Stimulated activated CD8-positive, alpha-beta memory T cell treated with anti-CD3 and anti-CD28 coated beads, Interleukin-12 subunit alpha, Interleukin-12 subunit beta, amount 100 ng/mL, for 4 hours (primary cell): Measurements from ENCODE around the gene TRIM65.
"Not testable (repeated sequence)": the region's sequence is repeated elsewhere in the genome, so short reads cannot be mapped to it uniquely, and the experiment has no call there.

ENCODE experiments used
- DNase-seq: peaks from one replicate; pipeline ENCODE4 v3.0.0-alpha.2; 2020; ENCODE audit warnings: low read depth

TRIM65 gene

DNA sequence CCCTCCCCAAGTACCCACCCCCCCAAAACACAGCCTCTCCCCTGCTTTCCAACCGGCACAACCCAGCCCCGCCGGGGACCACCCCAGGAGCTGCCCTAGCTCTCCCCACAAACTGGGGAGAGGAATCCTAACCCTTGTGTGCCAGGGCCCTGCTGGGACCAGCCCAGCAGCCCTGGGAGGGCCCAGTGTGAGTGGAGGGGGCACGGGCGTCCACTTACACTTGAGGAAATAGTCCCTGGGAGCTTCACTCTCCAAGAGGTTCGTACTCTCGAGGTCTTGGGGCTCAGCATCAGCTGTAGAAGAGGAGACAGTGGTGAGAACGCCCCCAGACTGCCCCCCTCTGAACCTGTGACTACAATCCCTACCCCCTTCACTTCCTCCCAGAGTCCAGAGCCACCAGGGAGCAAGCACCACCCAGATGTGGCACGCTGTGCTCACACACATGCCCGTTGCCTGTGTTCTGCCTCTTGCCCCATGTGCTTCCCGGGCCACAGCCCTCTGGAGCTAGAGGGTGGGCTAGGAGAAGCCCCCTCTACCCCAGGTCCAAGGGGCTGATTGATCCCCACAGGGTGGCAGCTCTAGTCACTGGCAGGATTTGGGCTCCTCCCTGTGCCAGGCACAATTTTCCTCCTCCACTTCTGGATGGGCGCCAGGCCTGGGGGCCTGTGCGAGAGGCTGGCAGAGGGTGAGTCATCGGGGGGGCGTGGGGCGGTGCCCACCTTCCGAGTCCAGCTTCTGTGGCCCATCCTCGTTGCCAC lies 21.4 kb downstream of the TRIM65 start:
- no peak for DNase-seq

DNA sequence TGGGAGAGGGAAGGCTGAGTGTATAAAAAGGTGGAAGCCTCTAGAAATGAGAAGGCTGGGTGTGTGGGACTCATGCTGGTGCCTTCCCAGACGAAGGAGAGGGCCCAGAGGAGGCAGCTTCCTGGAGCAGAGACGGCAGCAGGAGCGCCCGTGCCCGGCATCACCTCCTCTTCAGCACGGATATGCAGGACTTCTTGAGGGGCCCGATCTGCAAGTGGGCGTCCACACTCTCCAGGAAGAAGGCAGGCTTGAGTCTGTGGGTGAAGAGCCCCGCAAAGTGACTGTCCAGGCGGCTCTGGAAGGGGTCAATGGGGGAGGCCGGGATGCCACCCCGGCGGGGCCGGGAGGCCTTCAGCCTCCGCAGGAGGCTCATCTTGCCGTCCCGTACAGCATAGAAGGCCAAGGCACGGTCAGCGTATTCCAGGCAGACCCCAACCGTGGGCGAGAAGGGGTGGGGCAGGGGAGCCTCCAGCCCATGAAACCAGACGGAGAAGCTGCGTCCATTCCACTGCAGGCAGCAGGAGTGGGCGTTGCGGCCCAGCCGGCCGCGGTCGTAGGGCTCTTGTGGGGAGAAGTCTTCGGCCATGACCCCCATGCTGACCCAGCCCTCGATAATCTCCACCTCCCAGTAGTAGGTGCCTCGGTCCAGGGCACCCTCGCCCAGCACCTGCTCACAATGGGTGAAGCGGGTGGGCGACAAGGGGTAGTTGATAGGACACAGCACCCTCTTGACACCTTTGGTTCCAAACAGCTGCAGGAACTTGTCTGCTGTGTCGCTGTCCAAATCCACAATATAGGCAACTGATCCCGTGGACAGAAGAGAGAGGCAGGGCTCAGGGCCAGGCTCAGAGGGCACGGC lies 22.2 kb downstream of the TRIM65 start:
- DNase-seq: no peak

DNA sequence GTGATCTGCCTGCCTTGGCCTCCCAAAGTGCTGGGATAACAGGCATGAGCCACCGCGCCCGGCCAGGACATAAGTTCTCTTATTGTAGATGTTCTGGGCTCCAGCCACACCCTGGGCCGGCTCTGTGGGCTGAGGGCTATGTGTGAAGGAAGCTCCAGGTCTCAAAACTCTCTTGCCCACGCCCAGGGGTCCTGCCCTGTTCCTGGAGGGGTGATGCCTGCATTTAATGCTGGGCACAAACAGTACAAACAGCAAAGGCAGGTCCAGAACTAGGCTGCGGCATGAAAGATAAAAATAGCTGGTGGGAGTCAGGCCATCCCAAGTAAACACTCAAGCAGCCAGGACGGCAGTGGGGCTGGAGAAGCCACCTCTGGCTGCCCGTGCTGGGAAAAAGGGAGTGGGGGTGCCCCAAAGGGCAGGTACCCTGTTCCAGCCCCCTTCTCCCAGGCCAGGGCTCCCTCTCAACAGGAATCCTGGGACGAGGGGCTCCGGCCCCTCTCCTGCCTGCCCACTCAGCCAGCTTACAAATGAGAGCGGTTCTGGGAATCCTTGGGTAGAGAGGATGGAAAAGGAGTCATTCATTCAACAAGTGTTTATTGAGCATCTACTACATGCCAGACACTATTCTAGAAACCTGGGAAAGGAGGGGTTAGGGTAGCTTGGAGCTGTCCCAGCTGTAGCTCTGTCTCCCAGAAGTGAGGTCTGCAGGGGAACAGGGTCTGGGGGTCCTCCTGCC lies 23.0 kb downstream of the TRIM65 start:
- DNase-seq: no peak

DNA sequence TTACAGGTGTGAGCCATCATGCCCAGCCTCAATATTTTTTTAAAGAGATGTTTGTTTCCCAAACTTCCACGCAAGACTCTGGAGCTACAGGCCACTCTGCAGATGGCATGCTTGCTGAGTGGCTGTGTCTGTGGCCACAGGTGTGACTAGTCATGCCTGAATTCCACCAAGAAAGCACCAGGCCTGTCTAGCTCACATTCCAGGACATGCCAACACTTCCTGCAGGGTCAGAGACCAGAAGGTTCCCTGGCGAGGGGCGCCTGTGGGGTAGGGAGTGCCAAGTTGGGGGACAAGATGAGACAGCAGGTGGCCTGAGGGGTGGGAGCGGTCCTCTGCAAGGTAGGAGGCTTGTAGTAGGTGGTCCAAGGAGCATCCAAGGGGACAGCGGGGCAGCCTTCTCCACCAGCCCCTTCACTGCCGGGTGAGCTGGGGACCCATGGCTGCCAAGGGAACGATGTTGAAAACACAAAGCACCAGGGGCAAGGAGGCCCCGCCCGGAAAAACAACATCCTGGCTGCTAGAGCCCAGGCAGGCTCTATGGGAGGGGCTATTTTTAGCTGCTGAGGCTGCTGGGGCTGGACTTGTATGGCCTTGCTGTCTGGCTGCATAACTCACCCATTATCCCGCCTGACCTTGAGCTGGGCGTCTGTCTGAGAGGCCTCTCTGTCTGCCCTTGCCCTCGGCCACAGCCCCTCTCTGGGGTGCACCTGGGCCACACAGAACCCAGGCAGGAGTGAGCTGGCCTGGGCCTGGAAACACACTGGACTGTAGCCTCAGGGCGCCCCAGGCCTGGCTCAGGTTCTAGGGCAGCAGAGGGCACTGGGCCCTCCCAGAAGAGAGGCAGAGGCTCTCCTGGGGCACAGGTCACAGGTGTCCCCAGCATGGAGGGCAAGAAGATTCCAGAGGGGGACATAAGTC lies 24.1 kb downstream of the TRIM65 start:
- no peak for DNase-seq

DNA sequence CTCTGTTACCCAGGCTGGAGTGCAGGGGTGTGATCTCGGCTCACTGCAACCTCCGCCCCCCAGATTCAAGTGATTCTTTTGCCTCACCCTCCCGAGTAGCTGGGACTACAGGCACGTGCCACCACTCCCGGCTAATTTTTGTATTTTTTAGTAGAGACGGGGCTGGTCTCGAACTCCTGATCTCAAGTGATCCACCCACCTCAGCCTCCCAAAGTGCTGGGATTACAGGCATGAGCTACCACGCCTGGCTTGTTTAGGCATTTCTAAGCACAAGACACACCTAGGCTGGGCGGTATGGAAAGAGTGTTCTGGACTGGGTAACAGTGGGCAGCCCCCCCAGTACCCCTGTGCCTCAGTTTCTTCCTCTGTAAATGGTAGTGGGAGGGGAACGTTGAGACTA lies 26.5 kb downstream of the TRIM65 start:
- not testable (repeated sequence) for DNase-seq

DNA sequence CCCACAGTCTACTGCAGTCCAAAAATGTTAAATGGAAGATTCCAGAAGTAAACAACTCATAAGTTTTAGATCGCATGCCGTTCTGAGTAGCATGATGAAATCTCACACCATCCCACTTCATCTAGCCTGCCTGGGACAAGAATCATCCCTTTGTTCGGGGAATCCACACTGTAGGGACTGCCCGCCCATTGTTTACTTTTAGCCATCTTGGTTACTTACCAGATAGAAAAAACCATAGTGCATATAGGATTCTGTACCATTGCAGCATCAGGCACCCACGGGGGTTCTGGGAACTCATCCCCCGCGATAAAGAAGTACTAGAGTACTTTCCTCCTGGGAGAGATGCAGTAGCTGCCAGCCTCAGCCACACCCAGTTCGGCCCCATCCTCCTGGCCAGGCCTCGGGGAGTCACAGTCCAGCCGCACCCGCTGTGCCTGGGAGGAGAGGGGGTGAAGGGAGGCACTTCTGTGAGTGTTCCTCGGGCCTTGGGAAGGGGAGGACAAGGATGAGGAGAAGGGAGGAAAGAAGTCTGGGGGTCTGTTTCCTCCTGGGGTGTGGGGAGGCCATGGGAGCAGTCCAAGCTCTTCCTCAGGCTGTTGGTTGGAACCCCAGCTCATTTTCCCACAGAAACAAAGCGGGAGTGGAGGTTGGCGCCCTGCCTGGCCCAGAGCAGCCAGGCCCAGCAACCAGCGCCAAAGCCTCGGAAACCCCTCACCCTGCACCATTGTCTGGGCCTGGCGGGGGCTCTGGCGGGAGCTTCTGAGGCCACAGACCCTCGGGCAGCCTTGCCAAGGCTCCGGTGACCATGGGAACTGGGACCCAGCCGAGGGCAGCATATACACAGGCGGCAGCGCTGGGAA lies 27.2 kb downstream of the TRIM65 start:
- DNase-seq: no peak

DNA sequence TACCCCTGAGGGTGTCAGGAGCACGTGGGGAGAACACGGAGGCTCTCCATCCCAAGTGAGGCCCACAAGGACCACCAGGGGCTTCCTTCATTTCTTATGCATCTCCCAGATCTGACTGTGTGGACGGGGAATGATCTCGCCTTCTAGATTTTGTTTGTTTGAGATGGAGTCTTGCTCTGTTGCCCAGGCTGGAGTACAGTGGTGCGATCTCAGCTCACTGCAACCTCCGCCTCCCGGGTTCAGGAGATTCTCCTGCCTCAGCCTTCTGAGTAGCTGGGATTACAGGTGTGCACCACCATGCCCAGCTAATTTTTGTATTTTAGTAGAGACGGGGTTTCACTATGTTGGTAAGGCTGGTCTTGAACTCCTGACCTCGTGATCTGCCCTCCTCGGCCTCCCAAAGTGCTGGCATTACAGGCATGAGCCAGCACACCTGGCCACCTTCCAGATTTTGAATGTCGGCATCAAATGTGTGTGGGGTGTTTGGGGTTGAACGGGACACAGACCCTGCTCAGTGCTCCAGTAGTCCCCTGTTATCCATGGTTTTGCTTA lies 27.9 kb downstream of the TRIM65 start:
- DNase-seq: not testable (repeated sequence)

DNA sequence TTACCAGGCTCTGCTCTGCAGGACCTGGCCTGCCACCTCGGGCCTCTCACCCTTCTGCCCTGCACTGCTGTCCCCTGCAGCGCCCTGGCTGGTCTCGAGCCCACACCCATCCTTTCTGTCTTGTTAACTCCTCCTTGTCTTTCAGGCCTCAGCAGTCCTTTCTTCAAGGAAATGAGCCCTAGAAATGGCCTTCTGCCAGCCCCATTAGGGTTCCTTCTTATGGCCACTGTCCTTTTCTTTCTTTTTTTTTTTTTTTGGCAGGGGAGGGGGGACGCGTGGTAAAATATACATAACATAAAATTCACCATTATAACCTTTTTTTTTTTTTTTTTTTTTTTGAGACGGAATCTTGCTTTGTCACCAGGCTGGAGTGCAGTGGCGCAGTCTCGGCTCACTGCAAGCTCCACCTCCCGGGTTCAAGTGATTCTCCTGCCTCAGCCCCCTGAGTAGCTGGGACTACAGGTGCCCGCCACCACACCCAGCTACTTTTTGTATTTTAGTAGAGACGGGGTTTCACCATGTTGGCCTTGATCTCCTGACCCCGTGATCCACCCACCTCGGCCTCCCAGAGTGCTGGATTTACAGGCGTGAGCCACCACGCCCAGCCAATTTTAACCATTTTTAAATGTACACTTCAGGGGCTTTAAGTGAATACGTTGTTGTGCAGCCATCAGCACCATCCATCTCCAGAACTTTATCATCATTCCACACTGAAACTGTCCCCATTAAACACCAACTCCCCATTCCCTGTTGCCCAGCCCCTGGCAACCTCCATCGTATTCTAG lies 31.2 kb downstream of the TRIM65 start:
- not testable (repeated sequence) for DNase-seq

DNA sequence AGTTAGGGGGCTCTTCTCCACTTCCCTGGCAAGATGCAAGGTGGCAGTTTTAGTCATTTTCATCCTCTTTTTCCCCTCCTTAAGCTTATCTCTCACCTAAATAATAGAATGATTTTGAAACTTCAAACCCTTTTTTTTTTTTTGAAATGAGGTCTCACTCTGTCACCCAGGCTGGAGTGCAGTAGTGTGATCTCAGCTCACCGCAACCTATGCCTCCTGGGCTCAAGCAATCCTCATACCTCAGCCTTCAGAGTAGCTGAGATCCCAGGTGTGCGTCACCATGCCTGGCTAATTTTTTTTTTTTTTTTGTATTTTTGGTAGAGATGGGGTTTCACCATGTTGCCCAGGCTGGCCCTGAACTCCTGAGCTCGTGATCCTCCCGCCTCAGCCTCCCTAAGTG lies 31.9 kb downstream of the TRIM65 start:
- not testable (repeated sequence) for DNase-seq

DNA sequence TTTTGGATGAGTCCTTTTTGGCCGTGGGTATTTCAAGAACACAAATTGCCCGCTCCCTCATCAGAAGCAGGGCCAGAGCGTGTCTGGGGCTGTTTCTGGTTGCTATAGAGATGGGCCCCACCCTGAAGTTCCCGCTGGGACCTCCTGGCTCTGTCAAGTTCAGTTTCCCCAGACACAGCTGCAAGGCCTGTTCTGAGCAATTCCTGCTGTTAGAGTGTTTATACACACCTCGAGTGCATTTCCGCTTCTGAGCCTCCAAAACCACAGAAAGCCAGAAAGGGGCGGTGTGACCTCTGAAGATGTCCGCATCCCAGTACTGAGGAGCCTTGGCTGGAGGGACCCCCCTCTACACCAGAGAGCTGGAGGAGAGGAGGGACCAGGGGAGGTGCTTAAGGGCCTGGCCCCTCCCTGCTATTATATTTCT lies 32.3 kb downstream of the TRIM65 start:
- peak; percentile 15 for DNase-seq

DNA sequence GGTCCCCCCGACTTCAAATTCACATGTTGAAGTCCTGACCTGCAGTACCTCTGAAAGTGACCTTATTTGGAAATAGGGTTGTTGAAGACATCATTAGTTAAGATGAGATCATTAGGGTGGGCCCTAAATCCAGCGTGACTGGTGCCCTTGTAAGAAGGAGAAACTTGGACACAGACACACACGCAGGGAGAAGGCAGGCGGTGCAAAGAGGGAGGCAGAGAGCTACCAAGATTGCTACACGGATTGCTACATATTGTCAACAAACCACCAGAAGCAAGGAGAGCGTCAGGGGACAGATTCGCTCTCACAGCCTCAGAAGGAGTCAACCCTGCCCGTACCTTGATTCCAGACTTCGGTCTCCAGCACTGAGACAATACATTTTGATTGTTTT lies 34.8 kb downstream of the TRIM65 start:
- DNase-seq: no peak

DNA sequence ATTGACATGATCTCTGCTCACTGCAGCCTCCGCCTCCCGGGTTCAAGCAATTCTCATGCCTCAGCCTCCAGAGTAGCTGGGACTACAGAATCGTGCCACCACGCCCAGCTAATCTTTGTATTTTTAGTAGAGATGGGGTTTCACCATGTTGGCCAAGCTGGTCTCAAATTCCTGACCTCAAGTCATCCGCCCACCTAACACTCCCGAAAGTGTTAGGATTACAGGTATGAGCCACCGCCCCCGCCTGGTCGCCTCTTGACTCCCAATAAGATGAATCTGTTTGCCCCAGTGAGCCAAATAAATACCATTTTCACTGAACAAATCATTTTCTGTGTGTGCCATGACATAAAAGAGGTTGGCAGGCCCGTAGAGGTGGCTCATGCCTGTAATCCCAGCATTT lies 37.4 kb downstream of the TRIM65 start:
- DNase-seq: not testable (repeated sequence)

DNA sequence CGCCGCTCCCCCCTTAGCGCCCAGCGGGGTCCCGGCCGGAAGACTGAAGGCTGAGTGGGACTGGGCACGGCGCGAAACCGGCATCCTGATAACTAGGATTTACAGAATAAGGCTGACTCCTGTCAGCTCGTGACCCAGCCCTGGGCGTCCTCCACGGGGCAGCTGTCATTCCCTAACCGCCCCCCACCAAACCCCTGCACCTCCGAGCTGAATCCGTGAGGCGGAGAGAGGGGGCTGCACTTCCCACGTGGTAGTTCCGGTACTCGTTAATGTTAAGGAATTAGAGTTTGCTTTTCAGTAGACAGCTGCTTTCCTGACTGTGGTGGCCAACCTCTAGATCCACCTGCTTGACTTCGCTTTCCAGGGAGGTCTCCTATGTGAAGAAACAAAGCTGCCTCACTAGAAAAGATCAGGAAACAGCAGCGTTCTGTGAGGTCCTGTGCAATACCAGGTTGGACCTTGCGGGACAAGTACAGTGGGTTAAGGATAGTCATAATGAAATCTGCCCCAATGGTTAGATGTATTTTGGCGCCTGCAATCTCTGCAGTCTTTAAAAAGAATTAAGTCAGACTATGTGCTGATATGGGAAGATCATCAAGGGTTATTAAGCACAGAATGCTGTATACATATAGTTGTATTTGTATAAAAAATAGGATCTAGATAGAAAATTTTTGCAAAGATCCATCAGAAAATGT lies 40.5 kb downstream of the TRIM65 start:
- DNase-seq: no peak

DNA sequence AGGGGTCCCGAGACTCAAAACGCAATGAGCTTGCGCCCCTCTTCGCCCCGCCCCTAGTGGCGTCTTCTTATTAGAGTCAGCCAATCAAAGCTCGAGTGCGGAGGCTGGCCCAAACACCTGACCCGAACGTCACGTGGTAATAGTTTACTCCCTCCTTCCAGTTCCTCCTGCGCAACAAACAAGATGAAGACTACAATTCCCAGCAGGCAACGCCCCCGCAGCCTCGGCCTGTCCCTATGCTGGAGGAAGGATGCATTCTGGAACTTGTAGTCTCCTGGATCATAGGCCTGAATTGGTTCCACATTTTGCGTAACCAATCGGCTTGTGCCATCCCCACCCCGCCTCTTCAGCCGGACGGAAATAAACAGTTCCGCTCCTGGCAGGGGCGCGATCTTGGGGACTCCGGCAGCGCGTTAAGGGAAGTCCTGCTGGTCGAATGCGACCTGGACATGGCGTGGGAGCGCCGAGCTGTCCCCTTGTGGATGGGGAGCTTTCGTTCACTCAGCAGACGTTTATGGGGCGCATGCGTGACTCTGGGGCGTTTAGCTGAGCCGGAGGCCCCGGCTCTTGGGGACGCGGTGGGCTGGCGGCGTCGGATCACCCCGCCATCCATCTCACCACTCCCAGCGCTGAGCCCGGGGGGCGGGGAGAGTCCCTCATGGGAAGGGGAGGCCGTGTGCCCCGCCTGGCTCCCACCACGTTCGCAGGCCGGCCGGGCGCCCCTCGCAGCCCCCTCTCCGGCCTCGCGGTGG lies 41.3 kb downstream of the TRIM65 start, which contains the start of gene WBP2:
WBP2 (minus strand) TSS at position 26 of the 752 bp plus-strand sequence. CDS start 38 bp downstream, outside the sequence.
- DNase-seq: peak; percentile 93

DNA sequence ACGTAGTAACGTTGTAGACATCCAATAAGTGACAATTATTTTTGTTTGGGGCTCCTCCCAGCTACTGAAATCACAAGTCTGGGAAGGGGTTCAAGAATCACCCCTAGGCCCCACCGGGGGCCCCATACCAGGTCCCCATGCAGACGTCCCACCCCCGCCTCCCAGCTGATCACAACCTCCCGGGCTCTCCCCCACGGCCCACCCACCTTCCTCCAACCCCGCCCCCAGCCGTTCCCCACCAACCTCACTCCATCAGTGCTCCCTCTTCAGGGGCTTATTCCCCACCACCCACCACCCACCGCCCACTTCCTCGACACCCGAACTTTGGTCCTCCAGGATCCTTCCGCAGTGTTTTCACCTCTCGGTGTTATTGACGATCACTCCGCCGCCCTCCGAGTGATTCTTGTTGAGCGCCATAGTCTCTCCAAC lies 41.9 kb downstream of the TRIM65 start:
- DNase-seq: no peak

DNA sequence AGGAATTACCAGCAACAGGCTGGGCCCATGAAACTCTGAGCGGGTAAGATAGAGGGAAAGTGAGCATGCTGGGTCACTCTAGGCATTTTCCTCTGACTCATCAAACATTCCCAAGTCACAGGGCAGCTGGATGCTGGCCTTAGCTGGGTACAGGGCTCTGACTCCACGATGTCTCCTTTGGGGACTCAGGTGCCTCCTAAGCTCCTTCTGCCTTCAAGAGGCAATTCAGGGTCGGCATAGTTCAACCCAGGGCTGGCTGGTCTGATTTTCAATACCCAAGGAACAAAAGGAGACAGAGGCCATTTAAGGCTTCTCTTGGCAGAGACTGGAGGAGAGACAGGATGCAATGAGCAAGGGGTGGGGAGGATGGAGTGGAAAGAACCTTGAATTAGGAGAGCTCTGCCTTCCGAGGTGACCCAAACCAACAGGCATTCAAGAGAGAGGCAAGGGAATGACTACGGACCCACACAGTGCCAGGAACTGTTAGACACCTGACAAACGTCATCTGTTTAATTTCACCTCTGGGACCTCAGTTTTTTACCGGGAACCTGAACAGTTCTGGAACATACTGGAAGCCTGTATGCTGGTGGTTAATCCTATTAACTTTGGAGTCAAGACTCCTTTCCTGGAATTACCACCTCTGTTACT lies 42.5 kb downstream of the TRIM65 start:
- DNase-seq: no peak

DNA sequence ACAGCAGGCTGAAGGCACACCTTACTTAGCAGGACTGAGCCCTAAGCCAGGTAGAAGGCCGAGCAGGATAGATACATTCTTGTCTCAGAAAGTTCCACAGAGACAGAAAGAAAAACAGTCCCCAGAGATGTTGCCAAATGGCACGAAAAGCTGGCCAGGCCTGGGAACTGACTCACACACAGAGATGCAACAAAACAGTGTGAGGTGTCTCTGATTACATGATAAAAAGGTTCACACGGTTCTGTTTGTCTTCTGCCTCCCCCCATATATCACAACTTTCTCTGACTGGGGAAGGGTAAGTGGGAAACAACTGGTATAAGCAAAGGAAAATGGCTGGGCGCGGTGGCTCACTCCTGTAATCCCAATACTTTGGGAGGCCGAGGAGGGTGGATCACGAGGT lies 43.3 kb downstream of the TRIM65 start:
- no peak for DNase-seq

DNA sequence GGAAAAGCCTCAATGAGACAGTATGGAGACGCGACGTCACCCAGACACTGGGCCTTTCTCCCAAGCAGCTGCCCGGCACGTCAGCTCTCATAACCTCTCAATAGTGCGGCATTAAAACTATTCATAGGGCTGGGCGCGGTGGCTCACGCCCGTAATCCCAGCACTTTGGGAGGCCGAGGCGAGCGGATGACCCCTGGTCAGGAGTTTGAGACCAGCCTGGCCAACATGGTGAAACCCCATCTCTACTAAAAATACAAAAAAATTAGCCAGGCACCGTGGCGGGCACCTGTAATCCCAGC lies 45.1 kb downstream of the TRIM65 start:
- DNase-seq: not testable (repeated sequence)
